GM20431 (cell line): ENCODE measurements around the gene SPIN1.

Source experiments
- in situ Hi-C: fragments of 300-500 bp; cut with MseI, MboI; formaldehyde crosslinking; loops from one replicate; pipeline ENCODE4 v1.15.0; 2020; ENCODE audit warnings: low sequenced_read_pairs; ENCODE audit not compliant: unreplicated experiment

The SPIN1 gene

DNA sequence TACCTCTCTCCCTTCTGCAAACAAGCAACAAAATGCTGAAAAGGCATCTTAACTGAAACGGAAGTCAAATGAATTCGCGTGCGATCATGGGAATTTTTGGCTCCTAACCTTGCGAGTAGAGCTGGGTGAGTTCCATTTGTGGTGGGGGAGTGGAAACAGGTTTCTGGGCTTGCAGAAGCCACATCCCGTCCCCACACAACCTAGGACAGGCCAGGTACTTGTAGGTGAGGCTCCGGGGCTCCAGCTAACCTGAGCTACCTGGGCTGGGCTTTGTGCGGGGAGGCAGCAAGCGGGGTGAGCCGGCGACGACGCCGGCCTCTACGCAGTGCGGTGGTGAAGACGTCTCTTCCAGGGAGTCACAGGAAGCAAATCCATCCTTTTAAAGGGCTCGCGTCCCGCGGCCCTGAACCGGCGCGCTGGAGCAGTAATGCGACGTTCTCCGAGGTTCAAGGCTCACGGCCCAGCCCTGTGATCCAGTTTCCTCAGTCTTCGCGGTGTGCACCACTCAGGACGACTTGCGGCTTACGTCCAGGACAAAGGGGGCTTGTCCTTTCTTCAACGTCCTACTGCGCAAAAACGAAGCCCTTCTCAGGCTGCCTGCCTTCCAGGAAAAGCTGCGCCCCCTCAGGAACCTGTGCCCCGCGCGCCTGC lies 567 bp upstream of the SPIN1 start:
- in situ Hi-C loops, result no loop called here

DNA sequence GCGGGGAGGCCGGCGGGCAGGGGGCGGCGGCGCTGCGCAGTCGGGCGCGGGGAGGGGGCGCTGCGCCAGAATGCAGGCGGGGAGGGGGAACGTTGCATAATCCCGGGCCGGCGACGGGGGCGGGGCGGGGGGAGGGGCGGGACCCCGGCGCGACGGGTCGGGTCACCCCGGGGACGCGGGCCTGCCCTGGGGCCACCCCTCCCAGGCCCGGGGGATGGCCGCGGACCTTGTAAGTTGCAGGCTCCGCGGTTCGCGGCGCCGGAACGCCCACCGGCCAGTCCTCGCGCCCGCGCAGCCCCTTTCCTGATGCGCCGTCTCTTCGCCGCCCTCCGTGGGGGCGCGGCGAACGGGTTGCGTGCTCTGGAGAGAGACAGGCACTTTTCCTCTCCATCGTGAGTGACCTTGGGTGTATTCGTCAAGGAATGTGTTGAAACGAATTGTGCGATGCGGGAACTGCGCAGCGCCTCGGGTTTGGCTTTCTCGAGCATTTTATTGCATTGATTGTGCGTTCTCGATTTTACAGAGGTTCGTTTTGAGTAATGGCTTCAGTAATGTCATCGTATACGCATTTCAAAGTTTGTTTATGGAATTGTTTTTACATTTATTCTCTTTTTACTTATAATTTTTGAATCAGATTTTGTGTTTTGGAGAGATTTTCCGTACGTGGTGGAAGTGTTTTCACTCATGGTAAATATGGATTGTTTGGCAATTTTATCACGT lies 802 bp downstream of the SPIN1 start:
- in situ Hi-C loops, result no loop called here

DNA sequence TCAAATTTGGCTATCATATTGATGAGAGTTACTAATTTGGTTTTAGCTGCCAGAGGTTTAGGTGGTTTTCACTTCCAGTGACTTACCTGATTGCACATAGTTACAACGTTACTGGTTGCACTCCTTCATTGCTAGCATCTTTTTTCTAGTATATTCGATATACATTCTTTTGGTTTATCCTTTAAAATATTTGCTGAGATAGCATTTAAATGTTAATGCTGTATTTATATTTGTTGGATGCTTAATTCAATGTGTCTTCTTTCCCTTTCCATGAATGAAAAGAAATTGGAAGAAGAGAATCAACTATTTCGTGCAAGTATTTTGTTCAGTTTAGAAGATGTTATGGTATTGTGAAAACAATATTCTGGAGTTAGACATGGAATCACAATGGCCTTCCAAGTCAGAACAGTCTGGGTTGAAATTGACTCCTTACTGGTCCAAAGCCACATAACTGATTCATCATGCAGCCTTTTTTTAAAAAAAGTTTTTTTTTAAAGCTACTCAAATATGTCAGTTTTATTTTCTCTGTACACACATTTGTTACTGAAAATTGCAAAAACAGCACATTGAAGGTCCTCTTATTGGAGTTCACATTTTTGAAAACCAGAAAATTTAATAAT lies 2.2 kb downstream of the SPIN1 start:
- in situ Hi-C loops, result no loop called here

DNA sequence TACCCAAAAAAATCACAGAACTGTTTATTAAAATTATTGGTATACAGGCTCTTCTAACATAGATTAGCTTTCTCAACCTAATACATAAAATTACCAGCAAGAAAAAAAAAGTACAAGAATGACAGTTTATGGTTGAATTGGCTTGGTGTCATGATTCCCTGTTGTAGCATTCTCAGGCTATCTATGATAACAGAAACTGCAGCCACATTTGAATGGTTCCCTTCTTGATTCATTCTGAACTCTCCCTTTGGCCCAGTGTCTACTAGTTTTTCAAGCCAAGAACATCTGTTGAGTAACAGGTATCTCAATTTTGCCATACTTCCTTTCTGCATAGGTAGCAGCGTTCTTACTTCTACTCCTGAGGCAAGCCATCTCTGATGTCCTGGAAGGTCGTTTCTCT lies 3.0 kb downstream of the SPIN1 start:
- in situ Hi-C loops, result no loop called here

DNA sequence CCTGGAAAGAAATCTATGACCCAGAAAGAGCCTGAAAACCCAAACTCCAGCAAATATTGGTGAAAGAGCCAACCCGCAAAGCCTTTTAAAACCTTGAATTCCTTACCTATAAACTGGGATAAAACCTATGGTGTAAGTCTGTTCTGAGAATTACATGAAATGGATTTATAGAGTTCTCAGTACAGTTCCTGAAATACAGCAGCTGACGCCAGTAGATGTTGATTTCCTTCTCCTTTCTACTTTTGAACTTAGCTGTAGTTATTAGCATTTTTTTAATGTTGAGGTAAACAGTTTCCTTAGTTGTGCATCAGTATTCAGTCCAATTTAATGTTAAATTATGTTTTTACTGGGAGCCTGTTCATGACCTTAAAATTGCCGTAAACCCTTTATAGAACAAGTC lies 3.7 kb downstream of the SPIN1 start:
- in situ Hi-C loops, result no loop called here

GRCh38 chr9:88392549-88392948 lies 4.3 kb downstream of the SPIN1 start:
- in situ Hi-C loops, result no loop called here

GRCh38 chr9:88396836-88397577 lies 8.8 kb downstream of the SPIN1 start:
- in situ Hi-C loops, result no loop called here

DNA sequence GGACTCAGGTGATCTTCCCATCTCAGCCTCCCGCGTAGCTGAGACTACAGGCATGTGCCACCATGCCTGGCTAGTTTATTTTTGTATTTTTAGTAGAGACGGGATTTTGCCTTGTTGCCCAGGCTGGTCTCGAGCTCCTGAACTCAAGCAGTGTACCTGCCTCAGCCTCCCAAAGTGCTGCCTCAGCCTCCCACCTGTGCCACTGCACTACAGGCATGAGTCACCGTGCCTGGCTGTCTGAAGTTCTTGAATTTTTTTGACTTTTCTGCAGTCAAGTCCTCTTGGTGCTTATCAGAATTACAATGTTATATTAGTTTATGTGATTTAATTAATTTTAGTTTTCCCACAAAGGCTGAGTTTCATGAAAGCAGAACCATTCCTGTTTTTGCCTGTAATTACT lies 9.8 kb downstream of the SPIN1 start:
- in situ Hi-C loops, result no loop called here

GRCh38 chr9:88399966-88400365 lies 11.7 kb downstream of the SPIN1 start:
- in situ Hi-C loops, result no loop called here

DNA sequence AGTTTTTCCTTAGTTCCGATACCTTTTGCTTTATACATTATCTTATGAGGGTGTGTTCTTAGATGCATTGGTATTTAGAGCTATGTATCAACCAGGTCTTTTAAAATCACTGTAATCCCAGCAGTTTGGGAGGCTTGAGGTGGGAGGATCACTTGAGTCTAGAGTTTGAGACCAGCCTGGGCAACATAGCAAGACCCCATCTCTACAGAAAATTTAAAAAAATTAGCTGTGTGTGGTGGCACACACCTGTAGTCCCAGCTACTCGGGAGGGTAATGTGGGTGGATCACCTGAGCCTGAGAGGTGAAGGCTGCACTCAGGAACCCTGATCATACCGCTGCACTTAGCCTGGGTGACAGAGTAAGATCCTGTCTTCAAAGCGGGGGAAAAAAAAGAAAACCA lies 15.1 kb downstream of the SPIN1 start:
- in situ Hi-C loops, result no loop called here

- in situ Hi-C loops, result no loop called here
Measured at GRCh38 chr9:88406051-88406450, 17.8 kb downstream of the SPIN1 start.

DNA sequence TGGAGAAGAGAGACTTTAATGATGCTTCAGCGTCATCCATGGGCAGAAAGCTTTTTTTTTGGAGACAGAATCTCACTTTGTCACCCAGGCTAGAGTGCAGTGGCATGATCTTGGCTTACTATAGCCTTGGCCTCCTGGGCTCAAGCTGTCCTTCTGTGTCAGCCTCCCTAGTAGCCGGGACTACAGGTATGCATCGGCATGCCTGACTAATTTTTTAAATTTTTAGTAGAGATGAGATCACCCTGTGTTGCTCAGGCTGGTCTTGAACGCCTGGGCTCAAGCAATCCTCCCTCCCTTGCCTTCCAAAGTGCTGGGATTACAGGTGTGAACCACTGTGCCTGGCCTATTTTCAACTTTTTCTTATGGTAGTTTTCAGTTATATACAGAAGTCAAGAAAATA lies 23.2 kb downstream of the SPIN1 start:
- in situ Hi-C loops, result no loop called here

- in situ Hi-C loops, result no loop called here
Measured at GRCh38 chr9:88414298-88414697, 26.1 kb downstream of the SPIN1 start.

DNA sequence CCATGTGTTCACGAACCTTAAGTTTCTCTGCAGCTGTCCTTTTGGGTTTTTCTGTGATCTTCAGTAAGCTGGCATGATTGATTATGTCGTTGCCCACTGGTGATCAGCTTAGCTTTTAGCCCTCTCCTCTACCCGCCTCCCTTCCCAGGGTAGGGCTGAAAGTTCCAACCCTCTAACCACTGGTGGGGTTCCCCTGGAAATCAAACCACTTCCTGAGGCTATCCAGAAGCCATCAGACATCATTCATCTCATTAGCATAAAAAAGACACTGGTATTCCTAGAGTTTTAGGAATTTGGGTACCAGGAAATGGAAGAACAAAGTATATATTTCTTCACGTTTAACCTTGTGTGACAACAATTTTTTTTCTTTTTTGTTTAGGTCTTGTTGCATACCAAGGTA lies 29.8 kb downstream of the SPIN1 start:
- in situ Hi-C loops, result no loop called here

GRCh38 chr9:88418715-88419540 lies 30.7 kb downstream of the SPIN1 start:
- in situ Hi-C loops, result no loop called here

DNA sequence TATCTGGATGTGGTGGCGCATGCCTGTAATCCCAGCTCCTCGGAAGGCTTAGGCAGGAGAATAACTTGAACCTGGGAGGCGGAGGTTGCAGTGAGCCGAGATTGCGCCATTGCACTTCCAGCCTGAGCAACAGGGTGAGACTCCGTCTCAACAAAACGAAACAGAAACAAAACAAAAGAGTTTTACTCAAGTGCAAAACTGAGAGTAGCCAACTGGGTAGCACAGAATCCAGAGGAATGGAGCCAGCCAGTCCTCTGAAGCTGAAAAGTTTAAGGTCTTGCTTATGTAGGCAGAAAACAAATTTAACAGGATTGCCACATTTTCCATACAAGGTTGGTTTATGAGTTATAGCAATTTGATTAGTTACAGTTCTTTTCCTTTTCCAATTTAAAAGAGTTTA lies 32.0 kb downstream of the SPIN1 start:
- in situ Hi-C loops, result no loop called here

GRCh38 chr9:88421348-88421747 lies 33.1 kb downstream of the SPIN1 start:
- in situ Hi-C loops, result no loop called here

DNA sequence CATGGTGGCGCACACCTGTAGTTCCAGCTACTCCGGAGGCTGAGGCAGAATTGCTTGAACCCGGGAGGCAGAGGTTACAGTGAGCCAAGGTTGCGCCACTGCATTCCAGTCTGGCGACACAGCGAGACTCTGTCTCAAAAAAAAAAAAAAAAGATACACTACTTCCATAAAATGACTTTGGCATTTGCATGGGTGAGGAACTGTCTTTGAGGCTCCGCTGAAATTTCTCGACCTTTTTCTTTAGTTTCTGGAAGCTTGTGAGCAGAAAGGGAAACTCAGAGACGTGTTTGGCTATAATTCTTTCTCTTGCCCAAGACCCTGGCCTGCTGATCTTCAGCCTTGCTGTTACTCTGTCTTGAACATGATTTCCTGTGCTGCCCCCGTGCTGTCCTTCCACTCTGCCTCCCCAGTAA lies 37.3 kb downstream of the SPIN1 start:
- in situ Hi-C loops, result no loop called here

DNA sequence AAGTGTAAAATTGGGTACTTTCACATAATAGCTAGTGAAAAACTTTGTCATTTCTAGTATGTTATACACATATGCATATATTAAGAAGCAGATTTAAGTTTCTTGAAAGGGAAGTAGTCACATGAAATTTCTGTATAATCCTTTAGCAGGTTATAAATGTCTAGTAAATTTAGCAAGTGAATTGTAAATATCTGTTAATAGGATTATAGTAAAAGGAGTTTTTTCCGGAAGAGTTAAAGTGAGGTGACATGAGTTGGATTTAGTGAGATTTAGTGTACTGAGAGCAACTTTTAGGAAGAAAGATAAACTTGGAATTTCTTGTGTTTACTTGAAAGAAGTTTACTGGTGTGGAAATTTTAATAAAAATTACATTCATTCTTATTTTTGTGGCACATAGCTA lies 38.4 kb downstream of the SPIN1 start:
- in situ Hi-C loops, result no loop called here
